Smooth muscle cell (in vitro differentiated cells): ENCODE data around the gene SLIT3. TPM values are rescaled to one million over a fixed set of nuclear protein-coding genes. Genes with fewer than 3 reads are reported as not detected.

Source experiments
- DNase-seq: peaks from one replicate; lab custom pipeline; 2025; ENCODE audit not compliant: unreplicated experiment; lab: John Stamatoyannopoulos, UW
- H2AFZ ChIP-seq: fragments of 200-600 bp; sonication (generic); 2 replicates; pipeline ENCODE4 v1.6.0; 2016; ENCODE audit warnings: antibody characterized with exemption, low read depth, mild to moderate bottlenecking
- H3F3A ChIP-seq: fragments of 200-600 bp; sonication (generic); 2 replicates; pipeline ENCODE4 v1.6.0; 2017; ENCODE audit warnings: antibody characterized with exemption, low read depth
- H3K27ac ChIP-seq: fragments of 200-600 bp; sonication (generic); 2 replicates; pipeline ENCODE4 v1.5.1; 2016; ENCODE audit warnings: low read depth, mild to moderate bottlenecking
- H3K27me3 ChIP-seq: fragments of 200-600 bp; sonication (generic); 2 replicates; pipeline ENCODE4 v1.6.1; 2016; ENCODE audit warnings: low read depth, mild to moderate bottlenecking
- H3K36me3 ChIP-seq: fragments of 200-600 bp; sonication (generic); 2 replicates; pipeline ENCODE4 v1.5.1; 2016; ENCODE audit warnings: low read depth
- H3K4me1 ChIP-seq: fragments of 200-600 bp; sonication (generic); 2 replicates; pipeline ENCODE4 v1.5.1; 2016; ENCODE audit warnings: low read depth
- H3K4me2 ChIP-seq: fragments of 200-600 bp; sonication (generic); 2 replicates; pipeline ENCODE4 v1.6.0; 2016; ENCODE audit warnings: mild to moderate bottlenecking
- H3K4me3 ChIP-seq: fragments of 200-600 bp; sonication (generic); 2 replicates; pipeline ENCODE4 v1.5.1; 2016; ENCODE audit warnings: mild to moderate bottlenecking
- H3K79me2 ChIP-seq: fragments of 200-600 bp; sonication (generic); 2 replicates; pipeline ENCODE4 v1.6.0; 2016; ENCODE audit warnings: low read depth, mild to moderate bottlenecking
- H3K9ac ChIP-seq: fragments of 200-600 bp; sonication (generic); 2 replicates; pipeline ENCODE4 v1.6.0; 2016; ENCODE audit warnings: low read depth
- H3K9me3 ChIP-seq: fragments of 200-600 bp; sonication (generic); replicated peaks from 2 replicates; pipeline ENCODE4 v1.5.1; 2016; ENCODE audit warnings: low read depth
- H4K20me1 ChIP-seq: fragments of 200-600 bp; sonication (generic); 2 replicates; pipeline ENCODE4 v1.6.0; 2016; ENCODE audit warnings: low read depth
- WGBS: methylation state at CpG from one replicate; pipeline ENCODE4 v1.1.7; 2016; ENCODE audit warnings: low lambda C conversion rate; 5-methylcytosine and 5-hydroxymethylcytosine counted together
- polyA plus RNA-seq: library from polyadenylated mRNA; unstranded; fragments of >200 nt; fragmentation: Nextera tagmentation; extraction: Ambion mirVana; gene quantifications from 2 replicates; pipeline ENCODE4 v1.2.1, GENCODE V29; 2016
- total RNA-seq: library from RNA; depleted of rRNA; stranded (reverse); fragments of >200 nt; gene quantifications from 2 replicates; pipeline ENCODE4 v1.2.3, GENCODE V29; 2014
- TF ChIP-seq, protein P1 (sequence below): fragments of 200-600 bp; sonication (generic); IDR thresholded peaks from 2 replicates; pipeline ENCODE4 v1.5.1; 2017; ENCODE audit warnings: borderline replicate concordance, mild to moderate bottlenecking, antibody characterized with exemption; ENCODE audit not compliant: insufficient read depth, poor library complexity, severe bottlenecking

The SLIT3 gene
- total and polyA plus RNA-seq, 2 experiments from 2014 or later: 25.4 to 29.5 TPM

DNA sequence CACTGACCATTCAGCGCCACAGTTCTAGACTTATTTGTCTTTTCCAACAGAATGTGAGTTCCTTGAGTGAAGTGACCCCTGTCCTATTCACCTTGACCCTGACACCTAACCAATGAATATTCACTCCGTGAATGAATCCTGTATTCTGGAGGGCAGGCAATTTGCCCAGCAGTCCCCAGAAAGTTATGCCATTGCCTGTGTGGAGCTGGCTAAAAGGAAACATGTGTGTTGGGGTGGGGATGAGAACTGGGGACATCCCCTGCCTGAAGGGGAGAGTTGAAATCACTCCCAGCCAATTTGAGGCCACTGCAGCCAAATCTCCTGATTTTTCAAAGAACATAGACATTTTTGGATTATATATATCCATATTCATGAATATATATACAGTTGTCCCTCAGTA is 199.0 kb downstream of the SLIT3 start:
- Histone ChIP-seq H3K9me3 (no peaks in the 10 kb centered on the region), H3F3A (no peaks in the 10 kb centered on the region), H3K79me2 (no peaks in the 10 kb centered on the region), H3K4me3 (no peak overlapping the region), H3K27me3 (peaks cover 25% of the 10 kb centered on the region), H3K4me2 (no peak overlapping the region), H3K9ac (no peak overlapping the region), H2AFZ (no peak overlapping the region), H3K27ac (no peak overlapping the region), H3K36me3 (no peaks in the 10 kb centered on the region), H4K20me1 (peaks cover 18% of the 10 kb centered on the region), H3K4me1 (peaks cover 4% of the 10 kb centered on the region)
- DNase-seq: no peak
- TF ChIP-seq, protein P1, sequence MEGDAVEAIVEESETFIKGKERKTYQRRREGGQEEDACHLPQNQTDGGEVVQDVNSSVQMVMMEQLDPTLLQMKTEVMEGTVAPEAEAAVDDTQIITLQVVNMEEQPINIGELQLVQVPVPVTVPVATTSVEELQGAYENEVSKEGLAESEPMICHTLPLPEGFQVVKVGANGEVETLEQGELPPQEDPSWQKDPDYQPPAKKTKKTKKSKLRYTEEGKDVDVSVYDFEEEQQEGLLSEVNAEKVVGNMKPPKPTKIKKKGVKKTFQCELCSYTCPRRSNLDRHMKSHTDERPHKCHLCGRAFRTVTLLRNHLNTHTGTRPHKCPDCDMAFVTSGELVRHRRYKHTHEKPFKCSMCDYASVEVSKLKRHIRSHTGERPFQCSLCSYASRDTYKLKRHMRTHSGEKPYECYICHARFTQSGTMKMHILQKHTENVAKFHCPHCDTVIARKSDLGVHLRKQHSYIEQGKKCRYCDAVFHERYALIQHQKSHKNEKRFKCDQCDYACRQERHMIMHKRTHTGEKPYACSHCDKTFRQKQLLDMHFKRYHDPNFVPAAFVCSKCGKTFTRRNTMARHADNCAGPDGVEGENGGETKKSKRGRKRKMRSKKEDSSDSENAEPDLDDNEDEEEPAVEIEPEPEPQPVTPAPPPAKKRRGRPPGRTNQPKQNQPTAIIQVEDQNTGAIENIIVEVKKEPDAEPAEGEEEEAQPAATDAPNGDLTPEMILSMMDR: no peak
- 100% methylated on average over 2 of the region's 2 CpGs for WGBS

DNA sequence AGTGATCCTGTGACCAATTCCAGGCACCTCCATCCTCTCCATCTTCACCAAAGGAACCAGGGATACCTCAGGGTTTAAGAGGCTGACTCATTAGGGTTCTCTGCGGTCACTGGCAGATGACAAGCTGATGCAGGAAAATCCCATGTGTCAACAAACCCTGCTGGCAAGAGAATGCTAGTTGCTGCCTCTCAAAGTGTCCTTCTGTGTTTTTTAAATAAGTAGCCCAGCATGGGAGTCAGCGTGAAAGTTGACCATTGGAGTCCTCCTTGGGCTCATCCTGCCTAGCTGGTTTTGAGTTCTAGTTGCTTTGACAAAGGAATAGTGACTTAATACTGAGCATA is 200.2 kb downstream of the SLIT3 start:
- no peak overlapping the region for H3K4me3 ChIP-seq
- no peak overlapping the region for H3K9ac ChIP-seq
- peaks cover 25% of the 10 kb centered on the region for H3K27me3 ChIP-seq
- 20% methylated on average over 2 of the region's 2 CpGs for WGBS
- H3K4me2 ChIP-seq: peak overlapping the region; percentile 37
- H3K36me3 ChIP-seq: no peaks in the 10 kb centered on the region
- H3K9me3 ChIP-seq: no peaks in the 10 kb centered on the region
- H4K20me1 ChIP-seq: peaks cover 11% of the 10 kb centered on the region
- no peak overlapping the region for H2AFZ ChIP-seq
- H3F3A ChIP-seq: no peaks in the 10 kb centered on the region
- DNase-seq: no peak
- H3K4me1 ChIP-seq: peaks cover 4% of the 10 kb centered on the region
- H3K79me2 ChIP-seq: no peaks in the 10 kb centered on the region
- TF ChIP-seq, protein P1: no peak
- no peak overlapping the region for H3K27ac ChIP-seq

DNA sequence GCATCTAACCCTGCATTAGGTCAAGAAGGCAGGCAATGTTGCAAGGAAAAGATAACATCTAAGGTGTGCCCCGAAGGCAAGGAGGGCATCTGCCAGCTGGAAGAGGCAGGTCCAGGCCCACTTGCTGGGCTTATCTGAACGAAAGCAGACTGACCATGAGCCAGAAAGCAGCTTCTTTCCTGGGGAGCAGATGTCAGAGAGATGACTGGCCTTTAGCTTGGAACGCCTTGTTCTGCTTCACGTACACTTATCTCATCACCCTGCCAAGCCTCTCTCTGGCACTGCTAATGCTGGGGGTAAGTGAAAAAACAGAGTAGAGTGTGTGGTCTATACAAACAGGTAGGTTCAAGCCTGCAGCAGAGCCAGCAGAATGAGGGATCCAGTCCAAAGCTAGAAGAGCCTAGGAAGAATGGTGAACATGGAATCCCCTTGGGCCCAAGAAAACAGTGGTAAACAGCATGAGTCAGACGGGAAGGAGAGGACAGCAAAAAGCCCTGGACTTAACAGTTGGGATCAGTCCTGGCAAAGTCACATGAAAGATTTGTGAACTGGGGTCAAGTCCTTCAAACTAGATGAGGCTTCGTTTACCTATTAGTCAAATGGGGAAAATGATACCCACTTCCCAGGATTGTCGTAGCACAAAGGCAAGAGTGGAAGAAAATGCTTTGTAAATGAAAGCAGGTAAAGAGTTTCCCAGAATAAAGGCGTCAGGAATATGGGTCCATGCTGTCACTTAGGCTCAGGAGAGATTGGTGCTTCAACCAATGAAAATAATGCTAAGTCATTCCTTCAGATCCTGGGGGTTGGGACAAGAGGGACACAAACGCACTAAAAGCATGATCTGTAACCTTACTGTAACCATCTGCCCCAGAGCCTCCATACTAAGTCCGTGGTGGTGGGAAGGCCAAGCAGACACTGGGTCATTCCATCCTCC is 200.9 kb downstream of the SLIT3 start:
- Histone ChIP-seq H3K27ac (no peak overlapping the region), H3F3A (no peaks in the 10 kb centered on the region), H2AFZ (no peak overlapping the region), H3K9me3 (no peaks in the 10 kb centered on the region), H3K79me2 (no peaks in the 10 kb centered on the region), H3K27me3 (peaks cover 25% of the 10 kb centered on the region), H3K36me3 (no peaks in the 10 kb centered on the region), H3K9ac (no peak overlapping the region), H3K4me1 (peaks cover 4% of the 10 kb centered on the region), H3K4me3 (no peak overlapping the region), H3K4me2 (no peak overlapping the region), H4K20me1 (peaks cover 11% of the 10 kb centered on the region)
- WGBS: 63% methylated on average over 10 of the region's 10 CpGs
- no peak for DNase-seq
- TF ChIP-seq, protein P1: no peak
